HFF-Myc (cell line): ENCODE measurements around the gene JPH3.
A peak's percentile ranks its signal among the peaks of the same experiment; 100 is the strongest.

Experiments used
- DNase-seq: peaks from one replicate; pipeline ENCODE4 v3.0.0-alpha.2; 2011; ENCODE audit warnings: low read depth; ENCODE audit errors: extremely low read depth
- H3K4me3 ChIP-seq: replicated peaks from 2 replicates; pipeline ENCODE4 v1.5.1; 2011; ENCODE audit warnings: low read depth, mild to moderate bottlenecking, control low read depth, low read length
- CTCF ChIP-seq: IDR thresholded peaks from 2 replicates; pipeline ENCODE4 v1.5.1; 2012; ENCODE audit warnings: mild to moderate bottlenecking, low read depth, low read length, control low read depth; ENCODE audit errors: missing control alignments

The JPH3 gene

DNA sequence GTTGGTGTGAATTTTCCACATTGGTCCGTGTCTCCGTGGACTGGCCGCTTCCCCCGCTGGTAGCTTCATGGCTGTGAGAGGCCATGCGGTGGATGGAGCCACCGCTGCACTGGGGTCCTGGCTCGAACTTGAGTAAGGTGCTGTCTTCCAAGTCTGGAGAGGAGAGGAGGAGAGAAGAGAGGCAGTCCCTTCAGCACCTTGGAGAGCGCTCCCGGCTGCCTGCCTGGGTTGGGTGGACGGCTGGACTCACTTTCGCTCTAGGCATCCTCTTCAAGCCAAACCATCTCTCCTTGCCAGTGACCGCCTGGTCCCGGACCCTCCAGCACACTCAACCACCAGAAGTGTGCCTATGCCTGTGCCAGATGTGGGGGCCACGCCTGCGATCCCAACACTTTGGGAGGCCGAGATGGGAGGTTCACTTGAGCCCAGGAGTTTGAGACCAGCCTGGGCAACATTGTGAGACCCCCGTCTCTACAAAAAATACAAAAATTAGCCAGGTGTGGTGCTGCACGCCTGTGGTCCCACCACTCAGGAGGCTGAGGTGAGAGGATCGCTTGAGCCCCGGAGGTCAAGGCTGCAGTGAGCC lies 6.2 kb downstream of the JPH3 start:
- H3K4me3 ChIP-seq, result no peak overlapping the region
- peak; percentile 24 for DNase-seq
- TF ChIP-seq CTCF, result no peak

DNA sequence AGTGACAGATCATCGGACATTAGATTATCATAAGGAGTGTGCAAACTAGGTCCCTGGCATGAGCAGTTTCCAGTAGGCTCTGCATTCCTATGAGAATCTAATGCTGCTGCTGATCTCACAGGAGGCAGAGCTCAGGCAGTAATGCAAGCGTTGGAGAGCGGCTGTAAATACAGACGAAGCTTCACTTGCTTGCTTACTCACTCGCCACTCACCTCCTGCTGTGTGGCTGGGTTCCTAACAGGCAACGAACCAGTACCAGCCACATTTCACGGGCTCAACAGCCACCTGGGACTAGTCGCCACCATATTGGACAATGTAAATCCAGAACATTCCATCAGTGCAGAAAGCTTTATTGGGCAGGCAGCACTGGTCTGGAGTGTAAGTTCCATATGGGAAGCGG lies 7.7 kb downstream of the JPH3 start:
- DNase-seq, result no peak
- TF ChIP-seq CTCF, result no peak
- no peak overlapping the region for H3K4me3 ChIP-seq

DNA sequence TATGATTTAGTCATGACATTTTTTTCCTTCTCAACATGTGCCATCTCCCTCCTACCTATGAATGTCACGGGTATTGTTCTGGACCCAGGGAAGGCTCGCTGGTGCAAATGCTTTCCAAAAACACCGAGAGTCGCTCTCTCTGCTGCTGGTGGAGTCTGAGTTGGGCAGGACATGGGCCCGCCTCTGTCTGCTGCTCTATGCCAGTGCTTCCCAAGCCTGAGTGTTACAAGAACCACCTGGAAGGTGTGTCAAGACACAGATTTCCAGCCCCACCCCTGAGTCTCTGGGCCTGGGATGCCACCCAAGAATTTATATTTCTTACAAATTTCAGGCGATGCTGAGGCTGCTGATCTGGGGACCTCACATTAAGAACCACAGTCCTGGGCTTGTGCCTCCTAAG lies 9.1 kb downstream of the JPH3 start:
- no peak for TF ChIP-seq CTCF
- H3K4me3 ChIP-seq, result no peak overlapping the region
- DNase-seq, result no peak

DNA sequence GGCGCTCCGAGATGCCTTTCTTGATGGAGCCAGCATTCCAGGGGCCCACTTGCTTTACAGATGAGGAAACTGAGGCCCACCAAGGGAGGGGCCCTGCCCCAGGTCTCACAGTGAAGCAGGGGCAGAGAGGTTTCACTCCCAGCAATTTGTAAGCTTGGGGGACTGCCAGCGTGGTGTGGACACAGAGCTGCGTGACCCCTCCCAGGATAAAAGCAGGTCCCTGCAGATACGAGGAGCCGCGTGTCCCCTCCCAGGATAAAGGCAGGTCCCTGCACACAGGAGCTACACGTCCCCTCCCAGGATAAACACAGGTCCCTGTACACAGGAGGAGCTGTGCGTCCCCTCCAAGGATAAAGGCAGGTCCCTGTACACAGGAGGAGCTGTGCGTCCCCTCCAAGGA lies 11.7 kb downstream of the JPH3 start:
- no peak for DNase-seq
- no peak for TF ChIP-seq CTCF

DNA sequence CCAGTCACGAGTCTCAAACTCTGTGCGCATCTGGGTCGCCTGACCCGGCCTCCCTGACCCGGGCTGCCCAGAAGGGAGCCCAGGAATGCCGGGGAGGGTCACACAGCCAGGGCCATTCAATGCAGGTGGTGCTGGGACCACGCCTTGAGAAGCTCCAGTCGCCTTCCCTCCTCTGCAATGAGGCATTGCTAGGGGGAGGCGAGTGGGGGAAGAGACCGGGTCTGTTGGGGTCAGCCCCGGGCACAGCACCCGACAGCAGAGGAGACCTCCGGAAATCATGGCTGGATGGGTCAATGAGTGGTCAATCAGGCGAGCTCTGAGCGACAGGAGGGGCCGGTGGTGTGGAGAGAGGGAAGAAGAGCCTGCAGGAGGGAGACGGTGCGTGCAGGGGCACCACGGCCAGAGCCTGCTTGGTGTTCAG lies 13.3 kb downstream of the JPH3 start:
- no peak for TF ChIP-seq CTCF
- no peak overlapping the region for H3K4me3 ChIP-seq

More for the DNA sequence above, 11.7 kb downstream of the JPH3 start:
- no peak overlapping the region for H3K4me3 ChIP-seq

DNA sequence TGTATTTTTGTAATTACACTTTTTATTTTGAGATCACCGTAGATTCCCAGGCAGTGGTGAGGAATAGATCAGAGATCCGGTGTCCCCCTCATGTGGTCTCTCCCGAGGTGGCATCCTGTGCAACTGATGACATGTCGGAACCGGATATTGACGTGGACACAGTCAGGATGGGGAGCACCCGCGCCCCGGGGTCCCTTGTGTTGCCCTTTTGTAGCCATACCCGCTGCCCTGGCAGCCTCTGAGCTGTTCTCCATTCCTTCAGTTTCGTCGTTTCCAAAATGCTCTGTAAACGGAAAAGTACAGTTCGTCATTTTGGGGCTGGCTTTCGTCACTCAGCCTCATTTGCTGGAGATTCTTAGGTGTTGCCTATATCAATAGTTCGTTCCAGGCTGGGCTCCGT lies 14.2 kb downstream of the JPH3 start:
- DNase-seq, result no peak
- TF ChIP-seq CTCF, result no peak
- H3K4me3 ChIP-seq, result no peak overlapping the region

More for the DNA sequence above, 13.3 kb downstream of the JPH3 start:
- DNase-seq, result no peak

DNA sequence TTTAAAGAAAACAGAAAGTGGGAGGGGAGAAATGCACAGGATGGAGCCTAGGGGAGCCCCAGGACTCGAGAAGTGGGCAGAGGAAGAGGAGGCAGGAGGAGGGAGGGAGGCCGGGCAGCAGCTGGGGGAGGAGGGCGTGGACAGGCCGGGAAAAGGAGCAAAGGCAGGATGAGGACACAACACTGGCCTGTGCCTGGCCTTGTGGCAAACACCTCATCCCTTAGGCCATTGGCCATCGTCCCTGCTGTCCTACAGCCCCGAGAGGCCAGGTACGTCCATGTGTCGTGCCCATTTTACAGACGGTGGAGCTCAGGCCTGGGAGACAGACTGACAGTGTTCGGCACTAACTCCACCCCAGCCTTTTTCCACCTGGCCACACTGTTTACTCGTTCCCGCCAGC lies 15.9 kb downstream of the JPH3 start:
- TF ChIP-seq CTCF, result no peak
- no peak overlapping the region for H3K4me3 ChIP-seq

More for the DNA sequence above, 15.9 kb downstream of the JPH3 start:
- no peak for DNase-seq
